GM18526 (cell line): ENCODE measurements around the gene MRPL53.

ENCODE experiments used
- POLR2A ChIP-seq: IDR thresholded peaks from 3 replicates; pipeline ENCODE4 v1.6.1; 2011; ENCODE audit not compliant: insufficient read length; ENCODE audit errors: extremely low read depth

Gene MRPL53

DNA sequence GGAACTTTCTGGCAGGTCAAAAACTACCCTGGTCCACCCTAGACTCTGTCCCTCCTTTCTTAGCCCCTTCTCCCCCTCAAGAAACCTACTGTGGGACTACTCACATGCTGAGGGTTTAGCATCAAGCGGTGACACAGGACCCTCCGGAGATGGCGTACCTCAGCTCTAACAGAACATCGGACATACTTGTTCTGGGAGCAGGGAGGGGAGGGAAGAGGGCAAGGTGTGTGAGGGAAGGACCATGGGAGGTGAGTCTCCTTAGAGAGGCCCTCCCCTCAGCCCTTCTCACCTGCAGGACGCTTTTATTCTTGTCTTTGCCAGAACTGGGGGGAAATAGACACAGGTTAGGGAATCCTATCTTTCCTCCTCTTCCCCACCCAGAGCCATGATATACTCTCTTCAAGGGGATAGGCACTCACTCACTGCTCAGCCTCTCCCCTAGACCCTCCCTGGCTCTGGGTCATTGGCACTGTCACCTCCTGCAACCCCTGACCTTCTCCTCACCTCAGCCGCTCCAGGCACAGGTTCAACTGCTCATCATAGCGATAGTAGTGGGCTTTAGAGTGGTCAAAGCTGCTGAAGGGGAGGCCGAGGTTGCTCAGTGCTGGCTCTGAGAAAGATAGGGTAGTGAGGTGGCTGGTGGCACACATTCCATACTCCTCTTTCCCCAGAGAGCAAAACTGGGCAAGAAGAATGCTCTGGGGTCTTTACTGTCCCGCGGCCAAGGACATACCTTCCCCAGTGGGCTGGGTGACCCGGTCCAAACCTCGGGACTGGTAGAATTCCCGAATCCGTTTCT lies 33.2 kb upstream of the MRPL53 start:
- TF ChIP-seq POLR2A = no peak

DNA sequence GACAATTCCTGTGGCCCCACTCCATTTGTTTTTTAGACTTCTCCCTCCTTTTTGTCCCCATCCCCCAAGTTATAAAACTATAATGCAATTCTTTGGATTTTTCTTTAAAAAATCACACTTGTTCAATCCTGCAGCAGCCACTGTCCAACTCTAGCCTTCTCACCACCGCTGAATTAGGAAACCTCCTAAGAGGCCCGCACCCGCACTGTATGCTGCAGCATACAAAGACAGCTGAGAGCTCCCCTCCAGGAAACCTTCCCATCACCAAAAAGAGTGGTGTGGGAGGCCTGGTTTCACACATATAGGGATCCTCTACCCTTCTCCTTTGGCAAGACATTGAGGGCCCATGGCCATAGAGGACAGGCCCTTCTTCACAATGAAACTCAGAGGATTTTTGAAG lies 32.1 kb upstream of the MRPL53 start:
- TF ChIP-seq POLR2A = no peak

DNA sequence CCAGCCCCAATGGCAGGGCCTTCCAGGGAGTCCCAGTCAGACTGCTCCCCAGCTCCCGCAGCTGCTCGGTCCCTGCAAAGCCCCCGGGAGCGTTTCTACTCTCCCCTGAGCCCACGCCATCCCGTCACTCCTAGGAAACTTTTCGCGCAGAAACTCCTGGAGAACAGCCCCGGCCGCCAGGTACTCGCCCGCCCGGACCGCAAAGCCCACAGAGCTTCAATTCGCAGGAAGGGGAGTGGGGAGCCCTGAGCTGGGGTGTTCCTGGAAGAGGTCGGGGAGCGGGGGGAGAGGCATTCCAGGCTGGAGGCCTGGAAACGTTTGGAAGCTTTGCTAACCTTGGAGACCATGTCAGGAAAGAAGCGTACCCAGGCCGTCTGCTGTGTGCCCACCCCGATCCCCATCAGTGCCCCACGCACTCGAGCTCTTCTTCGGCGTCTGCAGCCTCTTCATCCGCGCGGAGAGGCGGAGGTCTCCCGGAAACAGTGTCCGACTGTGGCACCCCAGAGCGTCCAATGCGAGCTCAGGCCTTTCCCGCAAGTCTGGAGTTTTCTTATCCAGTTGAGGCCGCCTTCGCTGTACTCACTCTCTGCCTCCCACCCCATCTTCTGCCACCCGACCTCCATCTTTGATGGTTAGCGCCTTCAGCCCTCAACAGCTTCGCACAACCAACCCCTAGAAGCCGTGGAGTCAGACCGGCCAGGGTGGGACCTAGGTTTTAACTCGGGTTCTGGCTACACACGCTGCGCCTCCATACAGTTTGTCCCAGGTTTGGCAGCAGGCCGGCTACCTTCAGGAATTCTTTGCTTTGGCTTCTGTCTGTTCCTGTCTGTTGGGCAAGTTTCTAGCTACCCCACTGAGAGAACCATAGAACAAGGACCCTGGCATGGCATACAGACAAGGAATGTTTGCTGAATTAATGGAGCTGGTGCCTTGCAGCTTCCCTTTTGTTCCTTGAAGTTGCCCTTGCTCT lies 31.3 kb upstream of the MRPL53 start:
- no peak for TF ChIP-seq POLR2A

DNA sequence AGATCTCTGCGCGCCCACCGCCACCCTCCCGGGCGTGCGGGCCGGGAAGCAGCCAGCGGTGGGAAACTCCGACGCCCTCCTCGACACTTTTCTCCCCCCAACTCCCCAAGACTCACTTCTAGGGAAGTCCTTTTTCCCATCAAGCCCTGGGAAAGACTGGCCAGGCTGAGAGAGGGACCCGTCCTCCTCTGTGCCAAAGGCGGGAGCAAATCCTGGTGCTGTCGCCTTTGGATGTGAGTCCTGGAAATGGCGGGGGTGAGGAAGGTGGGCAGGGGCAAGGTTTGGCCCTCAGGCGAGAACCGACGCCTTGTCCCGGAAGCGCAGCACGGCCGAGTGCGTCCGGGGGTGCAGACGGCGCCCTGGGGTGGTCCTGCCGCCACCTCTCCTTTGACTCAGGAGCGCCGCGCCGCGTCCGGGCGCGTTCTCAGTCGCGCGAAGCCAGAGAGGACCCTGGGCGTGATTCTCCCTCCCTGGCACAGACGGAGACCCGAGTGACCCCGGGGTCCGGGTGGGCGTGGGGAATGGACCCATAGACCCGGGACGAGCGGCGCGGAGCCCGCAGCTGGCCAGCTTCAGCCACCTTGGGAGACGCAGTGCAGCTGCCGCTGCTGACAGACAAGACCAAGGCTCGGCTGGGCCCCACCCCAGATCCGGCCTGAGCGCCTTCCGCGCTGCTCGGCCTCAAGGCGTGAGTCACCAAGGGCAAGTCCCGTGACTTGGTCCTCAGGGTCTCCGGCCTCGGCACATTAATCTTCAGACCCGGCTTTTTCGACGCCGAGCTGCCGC lies 30.4 kb upstream of the MRPL53 start:
- TF ChIP-seq POLR2A = peak; percentile 65

DNA sequence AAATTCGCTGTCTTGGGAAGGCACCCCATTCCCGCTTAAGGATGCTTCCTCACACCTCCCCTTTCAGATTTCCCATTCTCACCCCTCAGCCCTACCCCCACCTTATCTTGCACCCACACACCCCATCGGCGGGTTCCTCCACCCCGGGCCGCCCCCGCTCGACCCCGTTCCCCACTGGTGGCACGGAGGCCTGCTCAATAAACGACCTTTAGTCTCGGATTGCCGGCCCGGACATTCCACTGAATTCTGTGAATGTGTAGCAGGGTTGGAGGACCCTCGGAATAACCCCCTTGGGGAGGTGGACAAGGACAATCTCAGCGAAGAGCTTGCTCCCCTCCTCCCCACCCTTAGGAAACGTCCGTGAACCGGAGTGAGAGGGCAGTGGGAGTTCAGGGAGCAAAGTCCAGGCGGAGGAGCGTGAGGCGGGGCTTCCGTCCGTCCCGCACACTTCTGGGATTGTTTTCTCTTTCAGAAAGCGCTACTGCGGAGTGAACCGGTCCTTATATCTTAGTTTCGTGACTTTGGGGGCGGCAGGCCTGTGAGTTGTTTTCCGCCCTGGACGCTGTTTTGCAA lies 29.8 kb upstream of the MRPL53 start:
- no peak for TF ChIP-seq POLR2A

DNA sequence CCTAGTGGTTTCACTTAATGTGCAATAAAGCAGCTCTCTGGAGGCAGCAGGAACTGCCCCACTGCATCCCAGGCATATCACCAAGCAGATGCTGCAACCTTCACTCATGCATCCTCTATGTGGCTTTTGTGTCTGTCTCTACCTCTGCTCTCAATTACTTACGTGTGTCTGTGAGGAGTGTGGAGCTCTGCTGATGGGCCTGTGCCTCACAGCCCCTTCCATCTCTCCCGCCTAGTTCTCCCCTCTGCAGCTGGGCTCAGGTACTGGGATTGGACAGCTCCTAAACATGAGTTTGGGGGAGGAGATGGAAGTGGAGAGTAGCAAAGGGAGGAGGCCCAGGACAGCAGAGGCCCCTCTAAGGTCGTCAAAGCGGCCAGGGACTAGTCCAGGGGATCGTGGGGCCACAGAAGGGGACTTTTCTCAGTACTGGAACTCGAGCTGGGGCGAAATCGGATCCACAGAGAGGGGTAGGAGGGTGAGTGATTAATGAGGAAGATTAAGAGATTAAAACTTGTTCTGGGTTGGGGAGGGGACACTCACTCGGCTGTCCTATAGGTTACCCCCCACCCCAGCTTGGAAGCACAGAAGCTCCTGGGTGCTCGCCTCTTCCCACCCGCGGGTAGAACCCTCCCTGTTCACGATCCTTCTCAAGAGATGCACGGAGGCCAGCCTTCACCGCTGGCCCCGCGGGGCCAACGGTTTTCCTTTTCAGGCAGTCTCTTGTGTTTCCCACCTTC lies 29.0 kb upstream of the MRPL53 start:
- no peak for TF ChIP-seq POLR2A

DNA sequence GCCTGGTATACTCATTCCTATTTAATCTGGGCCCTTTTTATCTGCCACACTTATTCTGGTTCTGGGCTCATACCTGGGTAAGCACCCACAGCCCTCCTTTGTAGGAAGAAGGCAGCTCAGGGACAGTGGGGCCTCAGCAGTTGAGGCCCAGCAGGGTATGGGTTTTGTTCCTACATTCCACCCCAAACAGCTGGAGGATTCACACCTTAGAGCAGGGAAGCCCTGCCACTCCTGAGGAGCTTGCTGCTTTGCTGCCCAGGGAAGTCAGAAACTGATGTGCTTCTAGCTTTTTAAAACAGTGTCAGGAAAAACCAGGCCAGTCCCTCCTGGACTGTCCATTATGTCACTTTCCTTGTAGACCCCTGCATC lies 28.1 kb upstream of the MRPL53 start:
- no peak for TF ChIP-seq POLR2A

DNA sequence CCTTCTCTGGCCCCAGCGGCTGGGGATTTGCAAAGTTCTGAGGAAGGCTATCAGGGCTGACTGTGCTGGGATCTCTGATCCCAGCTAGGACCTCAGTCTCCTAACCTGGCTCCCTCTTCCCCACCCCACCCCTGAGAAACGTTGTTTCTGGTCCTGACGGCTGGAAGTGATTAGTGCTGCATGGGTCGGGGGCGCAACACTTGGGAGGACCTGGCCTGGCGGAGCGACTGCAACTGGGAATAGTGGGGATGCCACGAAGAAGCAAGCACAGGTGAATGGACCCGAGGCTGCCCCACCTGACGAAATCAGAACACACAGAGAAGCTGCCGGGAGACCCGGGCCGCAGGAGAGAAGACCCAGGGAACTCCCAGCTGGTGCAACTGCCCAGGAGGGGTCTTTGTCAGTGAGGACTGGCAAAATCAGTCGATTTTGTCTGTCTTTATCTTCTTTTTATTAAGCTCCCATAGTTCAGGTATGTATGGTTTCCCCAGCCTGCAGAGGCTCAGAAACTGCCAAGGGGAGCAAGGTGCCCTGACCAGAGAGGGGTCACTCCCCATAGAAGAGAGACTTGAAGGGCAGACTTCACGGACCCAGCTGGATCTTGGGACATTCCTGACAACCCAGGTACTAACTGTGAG lies 27.6 kb upstream of the MRPL53 start:
- no peak for TF ChIP-seq POLR2A

DNA sequence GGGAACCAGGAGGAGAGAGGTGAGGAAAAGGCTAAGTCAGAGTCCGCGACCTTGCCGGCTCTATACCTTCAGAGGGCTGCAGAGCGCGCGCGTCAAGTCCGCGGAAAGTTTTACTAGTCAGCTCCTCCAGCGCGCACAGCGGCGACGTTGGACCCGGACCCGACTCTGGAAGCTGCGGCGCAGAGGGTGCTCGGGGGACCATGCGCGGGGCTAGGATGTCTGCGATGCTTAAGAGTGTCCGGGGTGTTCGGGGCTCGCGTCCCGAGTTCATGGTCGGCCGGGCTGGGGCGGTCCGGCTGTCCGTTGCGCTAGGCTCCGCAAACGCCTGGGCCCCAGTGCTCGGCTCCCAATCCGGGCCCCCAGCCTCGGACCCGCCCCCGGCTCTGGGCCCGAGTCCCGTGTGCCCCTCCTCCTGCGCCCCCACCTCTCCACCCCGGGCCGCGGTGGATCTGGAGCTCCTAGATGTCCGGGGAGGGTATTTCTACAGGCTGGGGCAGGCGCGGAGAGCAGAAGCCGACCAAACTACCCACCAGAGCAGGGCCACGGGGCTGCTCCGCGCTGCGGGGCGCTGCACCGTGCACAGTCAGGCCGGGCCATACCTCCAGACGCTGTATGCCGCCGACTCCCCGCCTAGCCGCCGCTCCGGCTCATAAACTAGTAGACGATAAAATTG lies 26.9 kb upstream of the MRPL53 start, which contains the start of gene LBX2:
LBX2 (minus strand) TSS at position 337 of the 673 bp plus-strand sequence; CDS start at position 271, 66 bp downstream.
- TF ChIP-seq POLR2A = no peak

DNA sequence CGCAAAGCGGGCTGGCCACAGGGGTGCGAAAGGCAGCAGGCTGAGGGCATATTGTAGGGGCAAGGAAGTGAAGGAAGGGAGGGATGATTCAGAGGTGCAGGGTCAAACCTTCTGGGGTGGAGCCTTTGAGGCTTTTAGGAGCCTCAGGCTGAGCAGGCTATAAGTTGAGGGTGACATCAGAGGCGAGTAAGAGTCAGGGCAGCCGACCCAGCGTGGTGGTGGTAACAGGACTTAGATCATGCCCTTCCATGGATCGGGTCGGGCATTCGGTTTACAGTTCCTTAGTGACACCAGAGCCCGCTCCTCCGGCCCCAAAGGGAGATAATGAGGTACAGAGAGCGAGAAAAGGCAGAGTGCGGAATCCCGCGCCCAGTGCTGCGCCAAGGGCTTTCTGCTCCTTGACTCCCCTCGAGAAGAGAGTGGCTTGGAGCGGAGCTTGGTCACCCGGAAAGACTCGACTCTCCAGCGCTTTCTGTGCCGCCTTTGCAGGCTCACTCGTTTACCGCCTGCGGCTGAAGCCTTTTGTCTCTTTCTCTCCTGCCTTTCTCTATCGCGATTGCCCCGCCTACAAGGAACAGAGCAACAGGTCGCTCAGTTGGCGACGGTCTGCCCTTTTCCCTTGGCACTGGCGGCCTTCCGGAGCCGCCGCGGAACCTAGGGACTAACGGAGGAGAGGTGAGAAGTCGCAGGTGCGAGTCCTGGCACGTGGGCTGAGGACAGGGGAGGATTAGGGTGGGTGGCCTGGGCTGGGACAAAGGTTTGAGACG lies 26.2 kb upstream of the MRPL53 start:
- TF ChIP-seq POLR2A = no peak

DNA sequence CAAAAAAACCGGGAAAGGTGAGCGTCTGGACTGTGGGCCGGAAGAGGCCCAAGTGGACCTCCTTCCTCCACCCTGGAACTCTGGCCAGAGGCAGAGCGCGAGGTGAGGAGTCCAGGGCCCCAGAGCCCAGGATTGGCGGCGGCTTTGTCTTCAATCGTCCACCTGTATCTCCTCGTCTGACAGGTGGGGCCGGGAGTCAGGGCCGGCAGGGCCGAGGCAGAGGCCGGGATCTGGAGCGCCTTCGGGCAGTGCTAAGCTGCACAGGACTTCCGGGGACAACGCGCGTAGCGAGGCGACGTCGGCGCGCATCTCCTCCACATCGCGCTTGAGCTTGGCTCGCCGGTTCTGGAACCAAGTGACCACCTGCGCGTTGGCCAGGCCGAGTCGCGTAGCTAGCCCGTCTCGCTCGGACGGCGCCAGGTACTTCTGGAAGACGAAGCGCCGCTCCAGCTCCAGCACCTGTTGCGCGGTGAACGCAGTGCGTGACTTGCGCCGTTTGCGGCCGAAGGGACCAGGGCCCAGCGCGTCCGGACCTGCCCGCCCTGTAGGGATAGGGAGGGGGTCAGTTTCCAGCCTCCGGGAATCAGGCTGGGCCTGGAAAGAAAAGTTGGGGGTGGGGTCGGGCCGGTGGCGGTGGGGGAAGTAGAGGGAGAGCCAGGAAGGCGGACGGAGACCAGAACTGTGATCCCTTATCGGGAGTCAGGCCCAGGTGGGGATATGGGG lies 25.5 kb upstream of the MRPL53 start:
- peak; percentile 38 for TF ChIP-seq POLR2A
